SJCRH30 (cell line): ENCODE measurements around the gene NAV2. TPM values are rescaled to one million over a fixed set of nuclear protein-coding genes. Genes with fewer than 3 reads are reported as not detected.

Experiments used
- DNase-seq, 2 experiments: peaks; one replicate each; pipeline ENCODE4 v3.0.0-alpha.2; 2015 to 2020
- H3K27ac ChIP-seq: fragments of 250-450 bp; sonication (Bioruptor Pico); 2 replicates; pipeline ENCODE4 v1.5.1; 2020; ENCODE audit warnings: mild to moderate bottlenecking, moderate library complexity
- H3K27me3 ChIP-seq: fragments of 250-450 bp; sonication (Bioruptor Pico); 2 replicates; pipeline ENCODE4 v1.5.1; 2020; ENCODE audit warnings: mild to moderate bottlenecking, moderate library complexity
- H3K36me3 ChIP-seq: fragments of 250-450 bp; sonication (Bioruptor Pico); 2 replicates; pipeline ENCODE4 v1.5.1; 2020; ENCODE audit warnings: mild to moderate bottlenecking, moderate library complexity
- H3K4me1 ChIP-seq: fragments of 250-450 bp; sonication (Bioruptor Pico); 2 replicates; pipeline ENCODE4 v1.5.1; 2020; ENCODE audit warnings: mild to moderate bottlenecking, moderate library complexity
- H3K4me3 ChIP-seq: fragments of 250-450 bp; sonication (Bioruptor Pico); 2 replicates; pipeline ENCODE4 v1.5.1; 2020; ENCODE audit warnings: mild to moderate bottlenecking, moderate library complexity
- H3K9me3 ChIP-seq: fragments of 250-450 bp; sonication (Bioruptor Pico); replicated peaks from 2 replicates; pipeline ENCODE4 v1.5.1; 2020; ENCODE audit warnings: mild to moderate bottlenecking, moderate library complexity
- total RNA-seq: library from RNA; depleted of rRNA; stranded (reverse); fragments of >200 nt; shearing (Covaris generic); gene quantifications from 2 replicates; pipeline ENCODE4 v1.2.3, GENCODE V29; 2014

NAV2 gene
- total RNA-seq, 1 experiment from 2014 or later = 73.1 TPM

DNA sequence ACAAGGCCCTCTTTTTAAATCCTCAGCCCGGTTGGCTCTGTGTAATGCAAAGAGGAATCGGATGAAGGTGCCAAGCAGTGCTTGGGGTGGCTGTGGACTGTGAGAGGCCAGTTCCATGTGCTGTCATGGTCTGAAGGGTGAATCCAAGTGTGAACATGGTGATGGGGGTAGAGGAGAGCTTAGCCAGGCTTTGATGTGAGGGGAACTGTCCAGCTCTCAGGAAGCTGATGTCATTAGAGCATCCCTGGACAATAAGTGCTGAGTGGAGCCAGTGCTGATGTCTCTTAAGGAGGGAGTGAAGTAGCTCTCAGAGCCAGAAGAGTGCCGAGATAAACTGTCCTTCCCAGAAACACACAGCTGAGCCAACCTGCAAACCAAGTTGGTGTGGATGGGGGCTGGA is 53.6 kb downstream of the NAV2 start:
- peaks cover 18% of the 10 kb centered on the region for H3K4me1 ChIP-seq
- no peak overlapping the region for H3K27ac ChIP-seq
- H3K9me3 ChIP-seq = no peaks in the 10 kb centered on the region
- H3K4me3 ChIP-seq = no peak overlapping the region
- H3K27me3 ChIP-seq = no peaks in the 10 kb centered on the region
- DNase-seq = no peak
- no peaks in the 10 kb centered on the region for H3K36me3 ChIP-seq

DNA sequence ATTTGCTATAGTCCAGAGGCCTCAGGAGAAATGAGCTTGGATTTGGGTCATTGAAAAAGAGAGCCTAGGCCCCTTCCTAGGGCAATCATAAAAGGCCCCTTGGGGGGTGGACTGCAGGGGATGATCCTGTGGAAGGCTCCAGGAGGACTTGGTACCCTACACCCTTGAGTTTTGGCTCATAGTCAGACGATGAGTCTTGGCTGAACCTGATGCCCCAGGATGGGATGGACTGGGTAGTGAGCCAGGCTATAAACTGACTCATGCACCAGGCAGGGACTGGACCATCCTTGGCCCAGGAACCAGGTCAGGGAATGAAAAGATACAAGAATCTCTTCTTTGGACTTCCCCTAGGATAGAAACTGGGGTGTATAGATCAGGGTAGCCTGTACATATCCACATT is 54.2 kb downstream of the NAV2 start:
- Histone ChIP-seq H3K36me3 (no peaks in the 10 kb centered on the region), H3K9me3 (no peaks in the 10 kb centered on the region), H3K4me1 (peaks cover 18% of the 10 kb centered on the region), H3K4me3 (no peak overlapping the region), H3K27ac (no peak overlapping the region), H3K27me3 (no peaks in the 10 kb centered on the region)
- no peak for DNase-seq

DNA sequence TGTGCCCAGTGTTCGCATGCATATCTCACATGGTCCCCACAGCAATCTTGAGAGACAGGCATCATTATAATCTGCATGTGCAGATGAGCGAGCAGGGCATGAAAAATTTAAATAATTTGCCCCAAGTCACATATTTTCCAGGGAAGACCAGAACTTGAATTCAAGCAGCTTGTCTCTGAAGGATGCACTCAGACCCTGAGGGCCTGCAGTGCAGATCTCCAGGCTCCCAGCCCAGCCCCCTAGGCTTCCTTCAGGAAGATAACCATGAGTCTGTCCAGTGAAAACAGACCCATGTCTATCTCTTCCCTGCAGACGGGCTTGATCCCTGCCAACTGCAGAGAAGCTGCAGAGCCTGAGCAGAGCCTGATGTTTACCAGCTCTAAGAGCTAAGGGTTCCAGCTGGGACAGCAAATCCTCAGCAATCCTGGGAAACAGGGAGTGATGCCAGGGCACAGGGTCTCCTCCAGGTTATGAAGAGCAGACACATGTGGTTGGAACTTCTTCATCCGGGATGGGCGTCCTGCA is 55.1 kb downstream of the NAV2 start:
- no peaks in the 10 kb centered on the region for H3K9me3 ChIP-seq
- no peaks in the 10 kb centered on the region for H3K27me3 ChIP-seq
- no peak overlapping the region for H3K27ac ChIP-seq
- DNase-seq = no peak
- no peaks in the 10 kb centered on the region for H3K36me3 ChIP-seq
- H3K4me1 ChIP-seq = peaks cover 18% of the 10 kb centered on the region
- H3K4me3 ChIP-seq = no peak overlapping the region

DNA sequence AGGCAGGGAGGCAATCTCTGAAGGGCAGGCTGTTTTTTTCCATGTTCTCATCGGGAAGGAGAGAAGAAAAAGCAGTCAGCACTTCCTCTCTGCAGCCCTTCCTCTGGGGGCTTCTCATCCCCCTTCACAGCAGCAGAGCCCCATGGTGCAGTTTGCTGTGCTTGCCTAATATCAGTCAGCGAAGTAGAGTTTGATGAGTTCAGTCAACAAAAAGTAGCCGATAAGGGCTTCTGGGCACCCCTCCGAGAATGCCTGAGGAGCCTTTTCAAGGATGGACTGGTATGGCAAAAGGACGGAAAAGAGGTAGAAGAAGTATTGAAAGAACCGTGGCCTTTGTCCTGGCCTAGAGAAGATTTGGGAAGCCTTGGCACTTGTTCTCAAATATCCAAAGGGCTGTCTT is 55.6 kb downstream of the NAV2 start:
- Histone ChIP-seq H3K27me3 (no peaks in the 10 kb centered on the region), H3K4me1 (peaks cover 18% of the 10 kb centered on the region), H3K9me3 (no peaks in the 10 kb centered on the region), H3K4me3 (no peak overlapping the region), H3K27ac (no peak overlapping the region), H3K36me3 (no peaks in the 10 kb centered on the region)
- DNase-seq = no peak

DNA sequence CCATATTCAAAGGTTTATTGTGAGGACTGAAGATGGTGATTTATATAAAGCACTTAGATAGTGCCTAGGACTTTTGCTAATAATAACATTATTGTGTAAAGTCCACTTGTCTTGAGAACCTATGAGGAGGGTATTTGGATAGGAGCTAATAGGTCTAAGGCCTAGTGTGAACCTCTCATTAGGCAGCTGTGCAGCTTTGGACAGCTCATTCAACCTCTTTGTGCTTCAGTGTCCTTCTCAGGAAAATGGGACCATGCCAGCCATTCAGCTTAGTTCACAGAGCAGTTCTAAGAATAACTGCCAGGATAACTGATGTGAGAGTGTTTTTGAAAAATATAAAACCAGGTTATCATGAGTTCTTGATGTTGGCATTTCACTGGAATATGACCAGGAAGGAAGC is 56.2 kb downstream of the NAV2 start:
- no peak for DNase-seq
- no peaks in the 10 kb centered on the region for H3K27me3 ChIP-seq
- H3K36me3 ChIP-seq = no peaks in the 10 kb centered on the region
- no peak overlapping the region for H3K27ac ChIP-seq
- H3K4me3 ChIP-seq = no peak overlapping the region
- H3K4me1 ChIP-seq = peaks cover 18% of the 10 kb centered on the region
- no peaks in the 10 kb centered on the region for H3K9me3 ChIP-seq

DNA sequence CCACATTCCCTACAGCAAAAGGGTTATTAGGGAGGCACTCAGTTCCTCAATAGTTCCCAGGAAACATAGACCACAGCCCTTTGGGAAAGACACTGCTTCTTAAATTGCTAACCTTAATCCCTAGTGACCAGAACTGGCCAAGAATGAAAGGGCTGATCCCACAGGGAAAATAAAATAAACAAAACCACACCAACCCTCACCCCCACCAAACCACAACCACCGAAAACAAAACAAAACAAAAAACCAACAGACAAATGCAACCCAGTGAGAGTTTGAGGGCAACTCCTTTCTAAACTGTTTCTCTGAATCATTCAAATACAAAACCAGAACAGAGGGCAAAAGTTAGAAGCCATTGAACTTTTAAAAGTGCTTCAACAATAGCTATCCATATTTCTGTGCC is 57.2 kb downstream of the NAV2 start:
- DNase-seq = peak; percentile 66 to 87
- H3K9me3 ChIP-seq = no peaks in the 10 kb centered on the region
- H3K36me3 ChIP-seq = no peaks in the 10 kb centered on the region
- H3K27me3 ChIP-seq = no peaks in the 10 kb centered on the region
- no peak overlapping the region for H3K4me3 ChIP-seq
- peaks cover 18% of the 10 kb centered on the region for H3K4me1 ChIP-seq
- H3K27ac ChIP-seq = no peak overlapping the region

DNA sequence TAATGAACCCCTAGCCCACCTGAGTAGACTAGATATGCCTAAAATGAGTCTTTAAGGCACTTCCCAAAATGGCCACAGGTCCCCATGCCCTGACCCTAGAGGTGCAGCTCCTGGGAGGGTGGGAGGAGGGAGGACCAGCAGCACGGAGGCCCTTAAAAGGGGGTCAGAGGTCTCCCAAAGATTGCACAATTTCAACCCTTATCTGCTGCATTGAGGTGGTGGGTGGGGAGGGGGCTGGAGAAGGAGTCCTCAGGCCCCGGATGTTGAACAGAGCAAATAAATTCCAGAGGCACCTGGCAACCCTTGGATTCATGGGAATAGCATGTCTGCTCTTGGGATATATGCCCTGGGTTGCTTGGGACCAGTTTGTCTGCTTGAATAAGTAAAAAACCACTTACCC is 57.6 kb downstream of the NAV2 start:
- Histone ChIP-seq H3K27me3 (no peaks in the 10 kb centered on the region), H3K4me3 (no peak overlapping the region), H3K27ac (no peak overlapping the region), H3K36me3 (no peaks in the 10 kb centered on the region), H3K9me3 (no peaks in the 10 kb centered on the region), H3K4me1 (peaks cover 18% of the 10 kb centered on the region)
- no peak for DNase-seq

DNA sequence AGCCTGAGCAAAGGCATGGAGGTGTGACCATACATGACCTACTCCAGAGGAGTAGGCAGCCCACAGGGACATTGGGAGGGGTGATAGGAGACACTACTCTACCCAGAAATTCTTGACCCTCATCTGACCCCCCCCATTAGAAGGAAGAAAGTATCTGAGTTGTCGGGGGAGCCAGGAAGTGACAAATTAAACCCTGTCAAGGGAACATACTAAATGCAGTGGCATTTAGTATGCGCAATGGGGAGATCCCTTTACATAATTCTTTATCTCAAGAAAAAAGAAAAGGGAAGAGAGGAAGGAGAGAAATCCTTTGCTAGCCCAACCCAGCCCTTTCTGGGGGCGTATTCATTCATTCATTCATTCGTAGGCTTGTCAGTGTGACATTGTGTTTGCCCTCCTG is 58.8 kb downstream of the NAV2 start:
- Histone ChIP-seq H3K9me3 (no peaks in the 10 kb centered on the region), H3K27me3 (no peaks in the 10 kb centered on the region), H3K27ac (no peak overlapping the region), H3K36me3 (no peaks in the 10 kb centered on the region), H3K4me1 (peaks cover 18% of the 10 kb centered on the region), H3K4me3 (no peak overlapping the region)
- DNase-seq = no peak

DNA sequence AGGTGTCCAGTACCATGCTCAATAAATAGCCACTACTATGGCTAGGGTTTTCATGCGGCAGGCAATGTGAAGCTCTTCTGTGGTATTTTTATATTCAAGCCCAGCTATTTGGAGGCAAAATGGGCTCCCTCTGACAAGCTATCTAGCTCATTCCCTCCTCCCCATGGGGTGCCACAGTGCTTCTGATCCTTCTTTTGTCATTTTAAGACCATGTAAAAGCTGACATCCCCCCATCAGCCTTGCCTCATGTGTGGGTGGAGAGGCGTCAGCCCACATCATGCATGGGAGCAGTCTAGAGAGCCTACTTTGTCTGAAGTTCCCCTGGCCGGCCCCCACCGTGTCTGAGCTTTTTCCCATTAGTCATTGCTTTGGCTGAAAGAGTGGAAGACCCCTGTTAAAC is 59.8 kb downstream of the NAV2 start:
- Histone ChIP-seq H3K4me3 (no peak overlapping the region), H3K36me3 (no peaks in the 10 kb centered on the region), H3K9me3 (no peaks in the 10 kb centered on the region), H3K27ac (no peak overlapping the region), H3K27me3 (no peaks in the 10 kb centered on the region), H3K4me1 (peaks cover 18% of the 10 kb centered on the region)
- DNase-seq = no peak

DNA sequence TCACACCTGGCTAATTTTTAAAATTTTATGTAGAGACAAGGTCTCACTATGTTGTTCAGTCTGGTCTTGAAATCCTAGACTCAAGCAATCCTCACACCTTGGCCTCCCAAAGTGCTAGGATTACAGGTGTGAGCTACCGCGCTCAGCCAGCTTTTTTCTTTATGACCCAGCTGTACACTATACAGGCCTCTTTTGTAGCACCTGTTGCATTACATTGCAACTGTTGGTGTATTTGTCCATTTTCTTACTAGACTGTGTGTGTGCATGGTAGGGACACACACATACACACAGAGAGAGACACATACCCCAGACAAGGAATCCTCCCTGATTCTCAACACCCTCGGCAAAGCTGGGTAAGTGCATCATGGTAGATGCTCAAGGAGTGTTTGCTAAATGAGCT is 61.7 kb downstream of the NAV2 start:
- Histone ChIP-seq H3K9me3 (no peaks in the 10 kb centered on the region), H3K4me1 (peaks cover 11% of the 10 kb centered on the region)

DNA sequence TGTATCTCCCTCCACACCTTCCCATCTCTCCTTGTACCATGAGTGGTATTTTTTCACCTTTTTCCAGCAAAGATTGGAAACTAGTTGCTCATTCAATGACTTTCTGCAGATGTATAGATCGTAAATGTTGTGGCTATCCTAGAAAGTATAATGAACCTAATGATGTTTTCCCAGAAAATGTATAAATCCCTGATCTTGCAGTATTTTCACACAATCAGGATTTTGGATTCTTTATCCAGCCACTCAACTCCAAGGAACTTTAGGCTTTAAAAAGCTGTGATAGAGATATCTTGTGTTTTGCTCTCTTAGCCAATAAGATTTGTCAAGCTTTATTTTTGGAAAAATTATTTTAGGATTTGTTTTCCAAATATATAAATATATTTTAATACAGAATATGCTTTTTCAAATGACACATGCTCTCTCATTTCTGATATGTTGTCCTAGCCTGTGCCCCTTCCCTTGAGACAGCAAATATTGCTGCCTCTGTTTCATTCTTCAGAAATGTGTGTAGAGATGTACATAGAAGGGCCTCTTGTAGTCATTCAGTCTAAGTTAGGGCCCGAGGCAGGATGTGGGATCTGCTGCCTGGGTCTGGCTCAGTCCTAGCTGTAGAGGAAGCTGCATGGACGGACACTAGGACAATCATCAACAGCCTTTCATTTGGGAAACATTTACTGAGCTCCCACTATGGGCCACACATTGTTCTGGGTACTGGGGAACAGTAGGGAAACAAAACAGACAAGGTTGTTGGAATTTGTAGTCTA is 62.4 kb downstream of the NAV2 start:
- Histone ChIP-seq H3K36me3 (no peaks in the 10 kb centered on the region), H3K9me3 (no peaks in the 10 kb centered on the region), H3K27me3 (no peaks in the 10 kb centered on the region), H3K27ac (no peak overlapping the region), H3K4me3 (no peak overlapping the region), H3K4me1 (peaks cover 4% of the 10 kb centered on the region)
- DNase-seq = no peak

More for the DNA sequence above, 61.7 kb downstream of the NAV2 start:
- Histone ChIP-seq H3K4me3 (no peak overlapping the region), H3K27ac (no peak overlapping the region), H3K36me3 (no peaks in the 10 kb centered on the region), H3K27me3 (no peaks in the 10 kb centered on the region)
- DNase-seq = no peak

DNA sequence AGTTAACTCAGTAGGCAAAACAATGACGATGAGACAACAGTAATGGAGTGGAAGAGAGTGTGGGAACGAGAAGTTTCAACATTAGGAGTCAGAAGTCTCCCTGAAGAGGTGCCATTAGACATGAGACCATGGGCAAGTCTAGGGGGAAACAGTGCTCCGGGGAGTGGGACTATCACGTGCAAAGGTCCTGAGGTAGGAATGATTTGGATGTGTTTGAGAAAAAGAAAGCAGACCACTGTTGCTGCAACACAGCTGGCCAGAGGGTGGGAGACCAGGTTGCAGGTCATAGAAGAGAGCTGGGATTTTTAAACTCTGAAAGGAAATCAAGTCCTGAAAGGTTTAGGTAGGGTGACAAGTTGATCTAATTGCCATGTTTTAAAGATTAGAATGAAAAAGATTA is 63.0 kb downstream of the NAV2 start:
- Histone ChIP-seq H3K27me3 (no peaks in the 10 kb centered on the region), H3K9me3 (no peaks in the 10 kb centered on the region), H3K27ac (no peak overlapping the region), H3K4me3 (no peak overlapping the region), H3K36me3 (no peaks in the 10 kb centered on the region), H3K4me1 (no peaks in the 10 kb centered on the region)
- DNase-seq = no peak

DNA sequence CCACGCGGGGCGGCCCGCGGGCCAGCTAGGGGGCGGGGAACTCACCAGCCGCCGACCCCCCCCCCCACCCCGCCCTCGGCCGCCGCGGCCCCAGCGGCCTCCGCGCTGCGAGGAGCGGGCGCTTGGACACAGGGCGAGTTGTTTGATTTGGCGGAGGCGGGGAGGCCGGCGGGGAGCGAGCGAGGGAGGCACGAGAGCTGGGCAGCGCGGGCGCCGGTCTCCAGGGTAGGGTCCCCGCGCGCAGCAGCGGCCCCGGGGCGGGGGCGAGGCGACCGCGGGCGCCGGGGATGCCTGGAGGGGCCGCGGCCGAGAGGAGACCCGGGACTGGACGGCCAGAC is 64.4 kb downstream of the NAV2 start:
- H3K27me3 ChIP-seq = no peaks in the 10 kb centered on the region
- DNase-seq = no peak
- no peaks in the 10 kb centered on the region for H3K36me3 ChIP-seq
- no peaks in the 10 kb centered on the region for H3K9me3 ChIP-seq
- H3K4me3 ChIP-seq = no peak overlapping the region
- no peak overlapping the region for H3K27ac ChIP-seq
- H3K4me1 ChIP-seq = no peaks in the 10 kb centered on the region

DNA sequence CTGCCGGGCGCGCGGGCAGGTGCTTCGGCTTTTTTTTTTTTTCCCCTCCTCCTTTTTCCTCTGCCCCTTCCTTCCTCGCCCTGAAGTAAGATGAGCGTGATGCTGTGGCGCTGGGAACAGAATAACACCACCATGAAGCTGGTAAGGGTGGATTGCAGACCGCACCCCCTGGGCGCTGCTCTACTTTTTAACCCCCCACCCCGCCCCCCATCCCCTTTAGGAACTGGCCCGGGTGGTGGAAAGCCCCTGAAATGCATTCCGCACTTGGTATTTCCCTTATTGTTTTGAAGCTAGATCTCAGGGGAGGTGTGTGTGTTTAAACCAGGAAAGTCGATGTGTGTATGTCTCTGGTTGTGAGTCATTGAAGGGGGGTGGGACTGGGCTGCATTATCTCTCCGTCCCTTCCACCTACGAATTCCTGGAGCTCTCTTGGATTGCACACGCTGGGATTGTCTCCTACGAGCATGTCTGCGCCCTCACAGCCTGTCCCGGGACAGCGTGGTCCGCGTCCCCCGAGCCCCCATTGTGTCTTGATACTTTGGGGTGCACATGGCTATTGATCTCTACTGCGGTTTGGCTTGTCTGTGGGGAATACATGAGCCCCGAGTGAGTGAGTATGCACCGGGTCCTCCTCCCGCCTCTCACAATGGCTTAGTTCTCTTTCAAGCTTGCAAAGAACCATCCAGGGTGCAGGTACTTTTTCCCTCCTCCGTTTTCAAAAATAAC is 64.9 kb downstream of the NAV2 start:
- Histone ChIP-seq H3K27me3 (no peaks in the 10 kb centered on the region), H3K9me3 (no peaks in the 10 kb centered on the region), H3K4me1 (no peaks in the 10 kb centered on the region), H3K4me3 (no peak overlapping the region), H3K36me3 (no peaks in the 10 kb centered on the region), H3K27ac (no peak overlapping the region)
- DNase-seq = no peak

DNA sequence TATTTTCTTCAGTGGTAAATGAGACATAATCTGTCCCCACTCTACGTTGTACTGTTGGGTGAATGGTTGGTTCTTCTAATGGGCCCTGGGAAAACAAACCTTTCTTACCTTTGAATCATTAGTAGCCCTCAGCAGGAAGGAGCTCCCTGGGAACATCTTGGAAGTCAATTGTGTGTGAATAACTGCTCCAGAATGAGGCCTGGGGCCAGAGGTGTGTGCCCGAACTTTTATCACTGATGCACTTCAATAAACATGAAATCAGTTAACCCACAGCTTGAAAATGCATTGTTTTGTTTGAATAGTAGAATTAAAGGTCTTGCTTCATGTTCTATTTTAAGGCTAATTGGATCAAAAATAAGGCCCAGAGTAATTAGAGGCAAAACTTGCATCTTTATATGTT is 67.1 kb downstream of the NAV2 start:
- H3K27ac ChIP-seq = no peak overlapping the region
- H3K36me3 ChIP-seq = peaks cover 4% of the 10 kb centered on the region; the same call in 1 of the 2 replicates
- no peaks in the 10 kb centered on the region for H3K27me3 ChIP-seq
- 0 out of 2 replicates have a peak, but pooled peaks cover 4% of the 10 kb centered on the region for H3K9me3 ChIP-seq
- DNase-seq = no peak
- H3K4me1 ChIP-seq = peaks cover 6% of the 10 kb centered on the region; the same call in 1 of the 2 replicates
- no peak overlapping the region for H3K4me3 ChIP-seq
